ENCODE data around the gene MRPL36. TPM values are rescaled to one million over a fixed set of nuclear protein-coding genes. Genes with fewer than 3 reads are reported as not detected.

Gene MRPL36
- total RNA-seq, 3 donors from 2014 or later, result 33.5 to 46.2 (median 41.6) TPM

- Histone ChIP-seq H3K36me3 (no peaks in the 10 kb centered on the region), H3K27me3 (no peaks in the 10 kb centered on the region), H3K27ac (no peak overlapping the region), H3K4me3 (no peak overlapping the region), H3K9me3 (peaks cover 0 to 3% of the 10 kb centered on the region in 2 donors), H3K4me1 (no peaks in the 10 kb centered on the region)
- TF ChIP-seq CTCF (IDR thresholded peaks at IDR 0.05), result no peak
- no peak for TF ChIP-seq POLR2AphosphoS5 (IDR thresholded peaks at IDR 0.05)
- no peak for TF ChIP-seq POLR2A (IDR thresholded peaks at IDR 0.05)
- intact Hi-C loops (cut with DNase I; ENCODE audit: low total_unique reads), result no loop called here
- DNase-seq (ENCODE audit: low spot score in 2 of 2), result no peak
Observed at GRCh38 chr5:1831677-1832313, 32.2 kb upstream of the MRPL36 start.

- no peaks in the 10 kb centered on the region for H3K27me3 ChIP-seq
- TF ChIP-seq CTCF (IDR thresholded peaks at IDR 0.05) (no peak), POLR2A (IDR thresholded peaks at IDR 0.05) (no peak), POLR2AphosphoS5 (IDR thresholded peaks at IDR 0.05) (no peak)
- H3K4me1 ChIP-seq, result no peaks in the 10 kb centered on the region
- DNase-seq (ENCODE audit: low spot score in 2 of 2), result no peak
- no peaks in the 10 kb centered on the region for H3K36me3 ChIP-seq
- no peak overlapping the region for H3K4me3 ChIP-seq
- H3K27ac ChIP-seq, result no peak overlapping the region
- intact Hi-C loops (cut with DNase I; ENCODE audit: low total_unique reads), result no loop called here
- peaks cover 0 to 3% of the 10 kb centered on the region in 2 donors for H3K9me3 ChIP-seq
Observed at GRCh38 chr5:1831257-1831656, 31.6 kb upstream of the MRPL36 start.

GRCh38 chr5:1830571-1831228 is 31.1 kb upstream of the MRPL36 start:
- Histone ChIP-seq H3K27ac (no peak overlapping the region), H3K4me3 (no peak overlapping the region), H3K9me3 (peaks cover 0 to 3% of the 10 kb centered on the region in 2 donors), H3K4me1 (no peaks in the 10 kb centered on the region), H3K27me3 (no peaks in the 10 kb centered on the region), H3K36me3 (no peaks in the 10 kb centered on the region)
- intact Hi-C loops (cut with DNase I; ENCODE audit: low total_unique reads), result no loop called here
- DNase-seq (ENCODE audit: low spot score in 2 of 2), result no peak
- no peak for TF ChIP-seq CTCF (IDR thresholded peaks at IDR 0.05)
- TF ChIP-seq POLR2AphosphoS5 (IDR thresholded peaks at IDR 0.05), result no peak
- TF ChIP-seq POLR2A (IDR thresholded peaks at IDR 0.05), result no peak

GRCh38 chr5:1827886-1828397 is 28.3 kb upstream of the MRPL36 start:
- H3K36me3 ChIP-seq, result no peaks in the 10 kb centered on the region
- intact Hi-C loops (cut with DNase I; ENCODE audit: low total_unique reads), result loop anchor here (2.0 kb wide), 1 partner anchor 91 kb away; no protein-coding TSS in a partner anchor
- H3K4me1 ChIP-seq, result no peaks in the 10 kb centered on the region
- H3K27me3 ChIP-seq, result no peaks in the 10 kb centered on the region
- H3K27ac ChIP-seq, result no peak overlapping the region
- no peak for TF ChIP-seq CTCF (IDR thresholded peaks at IDR 0.05)
- TF ChIP-seq POLR2A (IDR thresholded peaks at IDR 0.05), result no peak
- TF ChIP-seq POLR2AphosphoS5 (IDR thresholded peaks at IDR 0.05), result no peak
- no peak overlapping the region for H3K4me3 ChIP-seq
- DNase-seq (ENCODE audit: low spot score in 2 of 2), result no peak
- peaks cover 0 to 3% of the 10 kb centered on the region in 2 donors for H3K9me3 ChIP-seq

Measured in breast epithelium (tissue), 4 donors.